Activated CD8-positive, alpha-beta T cell treated with anti-CD3 and anti-CD28 coated beads for 36 hours (primary cell): Measurements from ENCODE around the gene SLC25A11. TPM values are rescaled to one million over a fixed set of nuclear protein-coding genes. Genes with fewer than 3 reads are reported as not detected.
"Not testable (repeated sequence)": the region's sequence is repeated elsewhere in the genome, so short reads cannot be mapped to it uniquely, and the experiment has no call there.

Experiments
- ATAC-seq: fragments of 200-7000 bp; cut with Tn5 transposase; one replicate; pipeline ENCODE4 v1.10.0; 2021; ENCODE audit warnings: mild to moderate bottlenecking, moderate library complexity
- CTCF ChIA-PET: fragments of 350-600 bp; sonication (Branson Sonifier 250); formaldehyde crosslinking; loops from one replicate; lab custom pipeline; 2021; ENCODE audit warnings: antibody characterized with exemption; lab: Charles Lee
- POLR2A ChIA-PET: fragments of 350-600 bp; sonication (Branson Sonifier 250); formaldehyde crosslinking; loops from one replicate; lab custom pipeline; 2021; ENCODE audit warnings: antibody characterized with exemption; lab: Charles Lee
- DNase-seq: peaks from one replicate; pipeline ENCODE4 v3.0.0-alpha.2; 2020
- H3K27ac Mint-ChIP-seq: one replicate; pipeline ENCODE4 v1.8.0; 2021; ENCODE audit warnings: mild to moderate bottlenecking, mixed read lengths
- H3K27me3 Mint-ChIP-seq: one replicate; pipeline ENCODE4 v1.8.0; 2021; ENCODE audit warnings: mixed read lengths
- H3K36me3 Mint-ChIP-seq: one replicate; pipeline ENCODE4 v1.8.0; 2021; ENCODE audit warnings: low read depth, mixed read lengths
- H3K4me1 Mint-ChIP-seq: one replicate; pipeline ENCODE4 v1.8.0; 2021; ENCODE audit warnings: low read depth, mixed read lengths
- H3K4me3 Mint-ChIP-seq: one replicate; pipeline ENCODE4 v1.8.0; 2021; ENCODE audit warnings: mild to moderate bottlenecking, moderate library complexity, mixed read lengths
- H3K9me3 Mint-ChIP-seq: one replicate; pipeline ENCODE4 v1.8.0; 2021; ENCODE audit warnings: mixed read lengths
- intact Hi-C: fragments of 100-400 bp; cut with micrococcal nuclease; formaldehyde crosslinking; loops from one replicate; pipeline ENCODE4 v1.10.0; 2022
- total RNA-seq, 2 experiments: library from RNA; stranded (reverse); gene quantifications; one replicate each; pipeline ENCODE4 v1.2.3, GENCODE V29; 2021
- TF ChIP-seq, protein P1 (sequence below): fragments of 200-600 bp; IDR thresholded peaks from one replicate; pipeline ENCODE4 v1.8.0; 2022; ENCODE audit warnings: antibody characterized with exemption, mild to moderate bottlenecking

SLC25A11 gene
- total RNA-seq, 2 experiments from 2014 or later = 80.8 to 87.0 TPM

DNA sequence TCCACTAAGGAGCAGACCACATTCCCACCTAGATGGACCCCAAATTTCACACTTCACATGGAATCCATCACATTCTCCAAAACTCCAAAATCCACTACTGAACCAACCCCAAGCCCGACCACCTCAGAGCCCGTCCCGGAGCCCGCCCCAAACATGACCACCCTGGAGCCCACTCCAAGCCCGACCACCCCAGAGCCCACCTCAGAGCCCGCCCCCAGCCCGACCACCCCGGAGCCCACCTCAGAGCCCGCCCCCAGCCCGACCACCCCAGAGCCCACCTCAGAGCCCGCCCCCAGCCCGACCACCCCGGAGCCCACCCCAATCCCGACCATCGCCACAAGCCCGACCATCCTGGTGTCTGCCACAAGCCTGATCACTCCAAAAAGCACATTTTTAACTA lies 6.2 kb downstream of the SLC25A11 start:
- POLR2A ChIA-PET = interaction anchor here (1.1 to 1.6 kb wide), 4 partner anchors 9 to 34 kb away, joined by 3 to 5 read pairs (median 4); partner anchors contain the start of genes PFN1 and SPAG7
- TF ChIP-seq, protein P1, sequence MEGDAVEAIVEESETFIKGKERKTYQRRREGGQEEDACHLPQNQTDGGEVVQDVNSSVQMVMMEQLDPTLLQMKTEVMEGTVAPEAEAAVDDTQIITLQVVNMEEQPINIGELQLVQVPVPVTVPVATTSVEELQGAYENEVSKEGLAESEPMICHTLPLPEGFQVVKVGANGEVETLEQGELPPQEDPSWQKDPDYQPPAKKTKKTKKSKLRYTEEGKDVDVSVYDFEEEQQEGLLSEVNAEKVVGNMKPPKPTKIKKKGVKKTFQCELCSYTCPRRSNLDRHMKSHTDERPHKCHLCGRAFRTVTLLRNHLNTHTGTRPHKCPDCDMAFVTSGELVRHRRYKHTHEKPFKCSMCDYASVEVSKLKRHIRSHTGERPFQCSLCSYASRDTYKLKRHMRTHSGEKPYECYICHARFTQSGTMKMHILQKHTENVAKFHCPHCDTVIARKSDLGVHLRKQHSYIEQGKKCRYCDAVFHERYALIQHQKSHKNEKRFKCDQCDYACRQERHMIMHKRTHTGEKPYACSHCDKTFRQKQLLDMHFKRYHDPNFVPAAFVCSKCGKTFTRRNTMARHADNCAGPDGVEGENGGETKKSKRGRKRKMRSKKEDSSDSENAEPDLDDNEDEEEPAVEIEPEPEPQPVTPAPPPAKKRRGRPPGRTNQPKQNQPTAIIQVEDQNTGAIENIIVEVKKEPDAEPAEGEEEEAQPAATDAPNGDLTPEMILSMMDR = no peak
- Mint-ChIP-seq H3K27ac (no peak overlapping the region), H3K9me3 (no peaks in the 10 kb centered on the region), H3K4me3 (no peak overlapping the region), H3K36me3 (peaks cover 40% of the 10 kb centered on the region), H3K4me1 (peaks cover 31% of the 10 kb centered on the region), H3K27me3 (no peaks in the 10 kb centered on the region)
- no peak for DNase-seq
- CTCF ChIA-PET = interaction anchor here (1.3 kb wide), 2 partner anchors 25 to 30 kb away, joined by 6 read pairs; partner anchors contain the start of gene CHRNE
- no peak for ATAC-seq
- intact Hi-C loops = no loop called here

DNA sequence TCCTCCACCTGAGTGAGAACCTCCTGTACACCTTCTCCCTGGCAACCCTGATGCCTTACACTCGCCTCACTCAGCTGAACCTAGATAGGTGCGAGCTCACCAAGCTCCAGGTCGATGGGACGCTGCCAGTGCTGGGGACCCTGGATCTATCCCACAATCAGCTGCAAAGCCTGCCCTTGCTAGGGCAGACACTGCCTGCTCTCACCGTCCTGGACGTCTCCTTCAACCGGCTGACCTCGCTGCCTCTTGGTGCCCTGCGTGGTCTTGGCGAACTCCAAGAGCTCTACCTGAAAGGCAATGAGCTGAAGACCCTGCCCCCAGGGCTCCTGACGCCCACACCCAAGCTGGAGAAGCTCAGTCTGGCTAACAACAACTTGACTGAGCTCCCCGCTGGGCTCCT lies 7.1 kb downstream of the SLC25A11 start:
- TF ChIP-seq, protein P1 = no peak
- CTCF ChIA-PET = interaction anchor here (1.0 kb wide), 1 partner anchor 30 kb away, joined by 4 read pairs; the partner anchor contains the start of gene CHRNE
- Mint-ChIP-seq H3K27me3 (no peaks in the 10 kb centered on the region), H3K36me3 (peaks cover 33% of the 10 kb centered on the region), H3K4me1 (peaks cover 23% of the 10 kb centered on the region), H3K4me3 (no peak overlapping the region), H3K9me3 (no peaks in the 10 kb centered on the region), H3K27ac (no peak overlapping the region)
- DNase-seq (no peak), ATAC-seq (no peak)
- intact Hi-C loops = no loop called here
- POLR2A ChIA-PET = no interaction called here

DNA sequence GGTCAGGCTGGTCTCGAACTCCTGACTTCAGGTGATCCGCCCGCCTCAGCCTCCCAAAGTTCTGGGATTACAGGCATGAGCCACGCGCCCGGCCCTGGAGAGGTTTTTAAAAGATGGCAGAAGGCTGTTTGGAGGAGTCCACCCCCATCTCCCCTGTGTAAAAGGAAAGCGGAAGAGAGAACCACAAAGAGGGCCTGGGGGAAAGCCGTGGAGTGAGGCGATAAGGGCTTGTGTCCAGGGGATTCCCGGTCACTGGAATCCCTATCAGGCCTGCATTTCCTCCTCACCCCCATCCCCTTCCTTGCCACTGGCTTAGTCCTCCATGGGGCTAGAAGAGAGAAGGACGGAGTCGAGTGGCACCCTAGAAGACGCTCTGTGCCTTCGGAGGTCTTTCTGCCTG lies 7.9 kb downstream of the SLC25A11 start, which contains the start of gene GP1BA:
GP1BA (plus strand) TSS at position 315 of the 400 bp plus-strand sequence. CDS start 328 bp downstream, outside the sequence.
- ChIA-PET POLR2A (no interaction called here), CTCF (interaction anchor here (1.0 kb wide), 1 partner anchor 29 kb away, joined by 4 read pairs; the partner anchor contains the start of gene CHRNE)
- H3K9me3 Mint-ChIP-seq = no peaks in the 10 kb centered on the region

DNA sequence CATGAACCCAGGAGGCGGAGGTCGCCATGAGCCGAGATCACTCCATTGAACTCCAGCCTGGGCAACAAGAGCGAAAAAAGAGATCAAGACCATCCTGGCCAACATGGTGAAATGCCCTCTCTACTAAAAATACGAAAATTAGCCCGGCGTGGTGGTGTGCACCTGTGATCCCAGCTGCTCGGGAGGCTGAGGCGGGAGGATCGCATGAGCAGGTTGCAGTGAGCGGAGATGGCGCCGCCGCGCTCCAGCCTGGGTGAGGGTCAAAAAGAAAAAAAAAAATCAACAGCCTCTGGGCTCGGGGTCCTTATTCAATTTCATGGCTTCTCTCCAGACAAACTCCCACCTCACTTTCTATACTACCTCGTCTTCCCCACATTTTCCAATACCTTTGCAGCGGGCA lies 11.0 kb downstream of the SLC25A11 start:
- Mint-ChIP-seq H3K9me3 (no peaks in the 10 kb centered on the region), H3K27me3 (no peaks in the 10 kb centered on the region), H3K4me1 (peaks cover 4% of the 10 kb centered on the region), H3K27ac (no peak overlapping the region), H3K36me3 (peaks cover 14% of the 10 kb centered on the region), H3K4me3 (no peak overlapping the region)
- ATAC-seq (no peak), DNase-seq (no peak)
- TF ChIP-seq, protein P1 = no peak
- ChIA-PET POLR2A (interaction anchor here (2.9 kb wide), 1 partner anchor 10 kb away, joined by 10 read pairs; the partner anchor contains the start of genes RNF167 and SLC25A11), CTCF (interaction anchor here (1.0 kb wide), 1 partner anchor 26 kb away, joined by 3 read pairs; the partner anchor contains the start of gene CHRNE)
- intact Hi-C loops = no loop called here

More for the DNA sequence above, 7.9 kb downstream of the SLC25A11 start, which contains the start of gene GP1BA:
- intact Hi-C loops = no loop called here
- H3K36me3 Mint-ChIP-seq = peaks cover 28% of the 10 kb centered on the region
- DNase-seq (no peak), ATAC-seq (no peak)
- no peaks in the 10 kb centered on the region for H3K27me3 Mint-ChIP-seq
- no peak within 1 kb of the TSS for H3K4me3 Mint-ChIP-seq
- TF ChIP-seq, protein P1 = no peak
- H3K27ac Mint-ChIP-seq = no peak within 1 kb of the TSS
- H3K4me1 Mint-ChIP-seq = peaks cover 19% of the 10 kb centered on the region

DNA sequence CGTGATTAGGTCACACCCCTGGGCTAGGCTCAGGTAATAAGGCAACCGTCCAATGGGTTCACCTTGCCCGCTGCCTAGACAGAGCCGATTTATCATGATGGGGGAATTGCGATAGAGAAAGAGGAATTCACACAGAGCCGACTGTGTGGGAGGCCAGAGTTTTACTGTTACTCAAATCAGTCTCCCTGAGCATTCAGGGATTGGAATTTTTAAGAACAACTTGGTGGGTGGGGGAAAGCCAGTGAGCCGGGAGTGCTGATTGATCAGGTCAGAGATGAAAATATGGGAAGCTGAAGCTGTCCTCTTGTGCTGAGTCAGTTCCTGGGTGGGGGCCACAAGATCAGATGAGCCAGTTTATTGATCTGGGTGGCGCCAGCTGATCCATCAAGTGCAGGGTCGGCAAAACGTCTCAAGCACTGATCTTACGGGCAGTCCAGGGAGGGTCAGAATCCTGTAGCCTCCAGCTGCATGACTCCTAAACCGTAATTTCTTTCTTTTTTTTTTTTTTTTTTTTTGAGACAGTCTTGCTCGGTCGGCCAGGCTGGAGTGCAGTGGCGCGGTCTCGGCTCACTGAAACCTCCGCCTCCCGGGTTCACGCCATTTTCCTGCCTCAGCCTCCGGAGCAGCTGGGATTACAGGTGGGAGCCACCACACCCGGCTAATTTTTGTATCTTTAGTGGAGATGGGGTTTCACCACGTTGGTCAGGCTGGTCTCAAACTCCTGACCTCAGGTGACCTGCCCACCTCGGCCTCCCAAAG lies 13.1 kb downstream of the SLC25A11 start:
- H3K4me3 Mint-ChIP-seq, H3K27me3 Mint-ChIP-seq, H3K27ac Mint-ChIP-seq, H3K4me1 Mint-ChIP-seq, DNase-seq, intact Hi-C loops, H3K9me3 Mint-ChIP-seq, ATAC-seq: not testable (repeated sequence)
- ChIA-PET CTCF (interaction anchor here (1.8 kb wide), 1 partner anchor 17 kb away, joined by 4 read pairs; no protein-coding TSS in a partner anchor), POLR2A (interaction anchor here (1.5 kb wide), 1 partner anchor 13 kb away, joined by 7 read pairs; the partner anchor contains the start of genes RNF167 and SLC25A11)
- peaks cover 12% of the 10 kb centered on the region for H3K36me3 Mint-ChIP-seq
